Fibroblast of upper back skin (primary cell): Measurements from ENCODE around the gene CSTPP1.

Source experiments
- DNase-seq: peaks from one replicate; pipeline ENCODE4 v3.0.0-alpha.2; 2013

CSTPP1 gene

DNA sequence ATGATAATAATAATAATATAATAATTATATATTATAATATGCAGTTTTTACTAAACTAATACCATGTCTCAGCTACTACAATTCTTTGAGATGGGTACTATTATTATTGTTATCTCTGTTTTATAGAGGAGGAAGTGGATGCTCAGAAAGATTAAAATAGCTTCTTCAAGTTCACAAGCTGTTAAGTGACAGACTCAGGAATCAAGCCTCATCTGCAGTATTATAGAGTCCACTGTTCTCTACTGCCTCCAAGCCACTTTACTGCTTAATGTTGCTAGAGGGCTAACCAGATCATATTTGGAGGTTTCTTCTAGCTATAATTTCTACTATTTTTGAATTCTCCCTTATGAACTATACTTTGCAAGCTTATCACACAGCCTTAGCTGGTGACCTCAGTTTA, 62.7 kb downstream of the CSTPP1 start:
- no peak for DNase-seq

DNA sequence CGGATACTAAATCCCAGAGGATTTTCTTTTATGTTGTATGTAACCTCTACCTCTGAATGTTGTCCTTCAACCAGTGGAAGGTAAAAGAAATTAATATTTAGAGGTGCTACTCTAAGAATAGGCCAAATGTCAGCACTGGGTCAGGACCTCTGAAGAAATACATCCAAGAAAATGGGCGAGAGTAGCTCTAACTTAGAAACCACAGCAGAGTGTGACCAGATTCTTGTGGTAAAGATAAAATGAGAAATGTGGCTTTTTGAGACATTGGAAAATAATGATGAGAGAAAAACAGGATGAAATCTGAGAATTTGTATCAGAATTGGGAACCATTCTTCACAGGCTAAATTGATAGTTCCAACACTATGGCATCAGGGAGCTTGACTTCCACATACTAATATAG, 63.5 kb downstream of the CSTPP1 start:
- no peak for DNase-seq

DNA sequence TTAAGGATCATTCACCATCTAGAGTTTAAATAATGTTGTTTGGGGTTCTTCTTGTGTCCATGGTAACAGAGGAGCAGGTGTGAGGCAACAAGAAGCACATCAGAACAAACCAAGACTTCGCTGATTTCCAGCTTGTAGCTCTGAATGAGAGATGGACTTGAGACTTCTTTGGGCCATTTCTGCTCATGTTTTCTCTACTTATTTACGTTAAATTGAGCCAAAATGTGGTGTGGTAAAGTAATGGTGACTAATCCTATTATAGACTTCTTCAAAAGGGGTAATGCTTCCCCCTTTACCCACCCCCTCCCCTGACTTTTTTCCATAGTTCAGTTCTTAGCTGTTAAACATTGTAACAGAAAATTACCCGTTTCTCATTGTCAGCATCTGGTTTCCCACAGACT, 65.2 kb downstream of the CSTPP1 start:
- peak; percentile 59 for DNase-seq

DNA sequence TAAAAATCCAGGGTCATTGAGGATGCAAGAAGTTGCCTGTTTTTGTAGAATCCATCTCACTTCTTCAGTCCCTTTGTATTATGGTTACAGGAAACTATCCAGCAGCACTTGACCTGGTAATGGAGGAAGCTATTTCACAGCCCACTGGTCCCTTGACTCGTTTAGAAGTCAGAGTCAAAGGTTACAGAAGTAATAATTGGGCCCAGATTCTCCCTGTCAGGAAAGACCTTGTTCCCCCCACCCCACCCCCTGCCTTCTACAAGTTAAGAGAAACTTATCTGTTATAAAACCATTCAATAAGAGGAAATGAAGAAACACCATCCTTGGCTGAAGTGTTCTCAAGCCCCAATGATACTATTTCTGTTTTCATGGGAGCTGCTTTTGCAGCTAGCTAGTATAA, 65.8 kb downstream of the CSTPP1 start:
- no peak for DNase-seq

DNA sequence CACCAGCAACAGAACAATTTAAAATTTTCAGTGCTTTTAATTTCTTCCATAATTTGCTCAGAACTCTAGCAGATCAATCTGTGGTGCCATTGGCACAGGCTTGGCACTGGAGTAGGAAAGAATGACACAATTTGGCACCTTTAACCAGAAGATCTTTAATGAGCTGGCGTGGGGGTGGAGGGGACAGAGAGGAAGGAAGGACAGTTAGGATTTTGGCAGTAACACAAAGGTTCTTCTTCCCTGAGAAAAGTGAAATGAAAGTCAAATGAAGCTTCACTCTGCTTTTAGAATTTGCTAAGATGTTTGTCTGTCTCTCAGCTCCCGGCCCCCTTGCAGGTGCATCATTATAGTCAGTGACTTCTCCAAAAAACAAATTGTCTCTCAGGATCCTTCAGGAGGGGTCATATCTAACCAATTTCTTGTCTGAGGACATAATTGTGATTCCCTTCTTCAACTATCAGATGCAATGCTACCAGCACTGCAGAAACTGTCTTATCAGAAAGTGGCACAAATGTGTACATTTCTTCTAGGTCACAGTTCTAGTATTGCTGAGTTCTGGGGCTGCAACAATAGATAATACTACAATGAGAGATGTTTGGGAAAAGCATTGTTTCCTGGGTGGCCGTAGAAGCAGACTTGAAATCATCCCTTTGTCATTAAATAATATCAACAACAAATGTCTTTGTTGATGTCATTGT, 66.8 kb downstream of the CSTPP1 start:
- DNase-seq = no peak

DNA sequence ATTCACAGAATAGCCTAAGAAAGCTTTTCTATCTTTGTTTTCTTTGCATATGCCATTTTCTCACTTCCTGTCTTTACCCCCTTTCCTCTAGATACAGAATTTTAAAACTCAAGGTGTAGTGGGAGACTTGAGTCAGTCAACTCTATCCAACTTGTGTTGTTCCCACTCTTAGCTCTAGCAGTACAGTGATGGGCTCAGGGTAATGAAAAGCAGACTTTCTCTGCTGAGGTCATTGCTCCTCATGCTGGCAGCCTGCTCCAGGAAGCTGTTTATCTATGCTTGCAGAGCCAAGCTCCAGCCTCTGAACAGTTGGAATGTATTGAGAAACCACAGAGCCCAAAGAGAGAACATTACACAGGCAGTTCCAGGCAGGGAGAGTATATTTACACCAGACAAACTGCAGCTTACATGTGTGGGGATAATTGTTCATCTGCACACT, 68.1 kb downstream of the CSTPP1 start:
- peak; percentile 99 for DNase-seq

DNA sequence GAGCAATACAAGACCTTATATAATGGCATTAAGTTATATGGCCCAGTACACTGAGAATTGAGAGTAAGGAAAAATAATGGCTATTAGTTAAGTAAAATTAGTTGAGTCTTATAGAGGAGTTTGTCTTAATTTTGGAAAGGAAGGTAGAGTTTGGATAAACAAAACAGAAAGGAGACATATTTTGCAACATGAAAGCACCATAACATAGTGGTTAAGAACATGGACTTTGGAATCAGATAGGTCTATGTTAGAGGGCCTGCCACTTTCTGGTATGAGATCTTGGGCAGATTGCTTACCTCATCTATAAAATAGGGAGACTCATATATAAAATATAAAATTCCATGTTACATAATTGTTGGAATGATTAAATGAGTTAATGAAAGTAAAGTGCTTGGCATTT, 68.9 kb downstream of the CSTPP1 start:
- DNase-seq = no peak

DNA sequence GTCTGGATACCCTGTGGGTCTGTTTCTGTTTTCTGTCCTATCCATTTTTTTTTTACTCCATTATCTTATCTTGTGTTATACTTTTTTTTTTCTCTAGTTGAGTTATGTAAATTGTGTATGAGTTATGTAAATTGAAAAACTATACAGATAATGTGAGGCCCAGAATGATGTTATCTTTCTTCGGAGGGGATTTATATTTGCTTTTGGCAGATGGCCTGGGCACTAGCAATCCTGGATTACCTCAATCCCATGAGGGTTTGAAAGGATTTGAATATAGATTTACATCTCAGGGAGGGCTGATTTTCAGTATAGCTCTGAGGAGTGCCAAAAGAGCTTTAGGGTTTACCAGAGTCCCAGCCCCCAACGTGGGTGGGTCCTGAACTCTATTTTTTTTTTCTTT, 71.0 kb downstream of the CSTPP1 start:
- peak; percentile 41 for DNase-seq

DNA sequence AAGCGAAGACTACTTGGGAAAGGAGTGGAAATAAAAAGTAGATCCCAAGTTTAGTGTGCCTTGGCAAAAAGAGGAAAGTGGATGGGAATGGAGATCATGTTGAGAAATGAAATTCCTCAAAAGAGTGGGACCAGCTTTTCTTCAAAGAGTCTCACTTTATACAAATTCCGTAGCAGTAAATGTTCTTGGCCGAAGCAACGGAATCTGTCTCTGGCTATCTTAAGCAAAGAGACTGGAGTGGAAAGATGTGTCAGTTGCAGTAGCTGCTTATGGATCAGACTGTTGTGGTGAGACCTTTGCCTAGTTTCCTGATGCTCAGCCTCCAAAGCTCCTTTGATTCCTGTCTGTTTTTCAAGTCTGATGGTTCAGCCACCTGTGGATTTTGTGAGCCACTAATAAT, 73.6 kb downstream of the CSTPP1 start:
- DNase-seq = no peak

DNA sequence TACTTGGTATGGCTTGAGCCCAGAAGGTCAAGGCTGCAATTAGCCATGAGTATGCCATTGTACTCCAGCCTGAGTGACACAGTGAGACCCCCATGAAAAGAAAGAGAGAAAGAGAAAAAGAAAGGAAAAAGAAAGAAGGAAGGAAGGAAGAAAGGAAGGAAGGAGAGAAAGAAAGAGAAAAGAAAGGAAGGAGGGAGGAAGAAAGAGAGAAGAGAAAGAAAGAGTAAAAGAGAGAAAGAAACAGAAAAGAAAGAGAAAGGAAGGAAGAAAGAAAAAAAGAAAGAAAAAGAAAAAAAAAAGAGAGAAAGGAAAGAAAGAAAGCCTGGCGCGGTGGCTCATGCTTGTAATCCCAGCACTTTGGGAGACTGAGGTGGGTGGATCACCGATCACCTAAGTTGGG, 77.5 kb downstream of the CSTPP1 start:
- DNase-seq = no peak

DNA sequence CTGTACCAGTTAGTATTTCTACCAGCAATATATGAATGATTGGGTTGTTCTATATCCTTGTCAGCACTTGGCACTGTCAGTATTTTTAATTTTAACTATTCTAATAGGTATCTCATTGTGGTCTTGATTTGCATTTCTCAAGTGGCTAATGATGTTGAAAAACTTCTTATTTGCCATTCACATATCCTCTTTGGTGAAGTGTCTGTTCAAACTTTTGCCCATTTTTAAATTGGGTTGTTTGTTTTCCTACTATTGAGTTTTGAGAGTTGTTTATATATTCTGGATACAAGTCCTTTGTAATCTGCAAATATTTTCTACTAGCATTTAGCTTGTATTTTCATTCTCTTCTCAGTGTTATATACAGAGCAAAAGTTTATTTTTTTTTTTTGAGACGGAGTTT, 82.1 kb downstream of the CSTPP1 start:
- DNase-seq = no peak

DNA sequence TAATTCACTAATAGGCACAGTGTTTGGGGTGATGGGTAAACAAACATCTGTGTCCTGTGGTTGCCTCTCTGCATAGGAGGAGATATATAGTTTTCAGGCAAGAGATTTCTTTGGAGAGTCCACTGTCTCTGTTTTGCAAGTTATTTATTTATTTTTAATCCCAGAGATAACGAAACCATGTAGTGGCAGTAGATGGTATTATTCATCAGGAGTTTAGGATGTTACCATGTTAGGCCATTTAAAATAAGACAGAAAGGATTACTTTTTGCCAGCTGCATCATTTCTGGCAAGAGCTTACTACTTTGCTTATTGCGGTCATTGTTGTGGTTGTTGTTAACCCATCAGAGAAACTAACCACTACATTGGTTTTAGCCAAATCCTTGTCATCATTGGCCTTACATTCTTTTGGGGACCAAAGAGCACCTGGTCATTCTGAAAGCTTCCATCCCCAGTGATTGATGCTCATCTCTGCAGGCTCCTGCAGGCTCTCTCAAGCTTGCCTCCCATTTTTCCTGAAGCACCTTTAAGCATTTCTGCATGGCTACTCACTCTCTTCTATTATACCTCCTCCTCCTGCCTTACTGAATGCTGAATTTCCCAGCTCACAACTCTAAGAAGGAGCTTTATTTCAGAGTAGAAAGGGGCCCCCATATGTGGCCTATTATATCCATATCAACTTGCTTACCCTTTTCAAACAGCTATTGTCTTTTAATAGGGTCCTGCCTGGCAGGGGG, 84.4 kb downstream of the CSTPP1 start:
- DNase-seq = peak; percentile 3

DNA sequence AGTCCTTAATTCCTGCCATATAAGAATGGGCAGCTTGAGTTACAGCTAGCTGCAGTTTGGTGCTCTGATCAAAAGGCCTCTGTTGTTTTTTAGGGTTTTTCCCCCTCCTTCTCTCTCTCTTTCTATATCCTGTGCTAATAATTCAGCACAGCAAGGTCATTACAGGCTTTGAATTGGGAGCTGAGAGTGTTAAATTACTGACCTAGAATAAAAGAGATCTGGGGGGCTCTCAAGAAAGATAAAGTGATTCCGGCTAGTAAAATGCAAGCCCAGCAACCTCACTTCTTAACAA, 84.9 kb downstream of the CSTPP1 start:
- DNase-seq = no peak

DNA sequence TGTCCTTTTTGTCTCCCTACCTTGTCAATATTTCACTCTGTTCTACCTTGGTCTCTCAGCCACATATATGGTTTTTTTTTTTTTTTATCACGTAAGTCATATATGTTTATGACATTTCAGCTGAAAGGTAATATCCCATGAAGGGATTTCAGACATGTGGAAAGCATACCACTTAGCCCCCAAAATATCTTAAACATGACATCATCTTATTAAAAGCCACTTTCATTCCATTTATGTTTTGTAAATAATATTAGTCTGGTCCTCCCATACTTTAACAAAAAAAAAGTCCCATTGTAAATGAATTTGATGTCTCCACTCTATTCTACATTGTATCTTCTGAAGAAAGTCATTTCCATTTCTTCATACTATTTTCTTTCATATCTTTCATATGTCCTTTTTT, 85.4 kb downstream of the CSTPP1 start:
- no peak for DNase-seq

DNA sequence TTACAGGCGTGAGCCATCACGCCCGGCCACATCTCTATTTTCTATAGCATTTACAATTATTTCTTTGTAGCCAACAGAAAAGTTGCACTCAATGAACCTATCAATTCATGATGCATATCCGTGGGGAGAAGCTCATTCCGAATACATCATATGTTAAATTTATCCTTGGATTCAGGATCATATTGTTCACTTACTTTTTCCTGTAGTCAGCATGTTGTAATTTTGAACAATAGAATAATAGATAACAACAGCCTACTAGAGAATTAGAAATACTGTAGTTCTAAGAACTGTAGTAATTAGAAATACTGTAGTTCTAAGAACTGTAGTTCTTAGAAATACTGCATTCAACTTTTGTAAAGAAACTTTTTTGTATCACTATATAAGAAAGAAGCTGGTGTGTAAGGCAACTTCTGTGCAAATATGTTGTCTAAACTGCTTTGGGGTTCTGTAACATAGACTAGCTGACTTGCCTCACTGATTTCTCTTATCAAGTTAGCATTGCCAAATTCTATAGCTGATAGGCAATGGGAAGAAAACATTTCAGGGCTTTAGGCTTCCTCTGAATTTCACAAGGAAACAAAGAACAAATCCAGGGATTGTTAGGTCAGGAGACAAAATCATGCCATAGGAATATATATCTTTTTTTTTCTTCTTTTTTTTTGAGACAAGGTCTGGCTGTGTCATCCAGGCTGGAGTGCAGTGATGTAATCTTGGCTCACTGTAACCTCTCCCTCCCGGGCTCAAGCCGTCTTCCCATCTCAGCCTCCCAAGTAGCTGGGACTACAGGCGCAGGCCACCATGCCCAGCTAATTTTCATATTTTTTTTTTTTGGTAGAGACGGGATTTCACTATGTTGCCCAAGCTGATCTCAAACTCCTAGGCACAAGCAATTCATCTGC, 91.9 kb downstream of the CSTPP1 start:
- DNase-seq = no peak

DNA sequence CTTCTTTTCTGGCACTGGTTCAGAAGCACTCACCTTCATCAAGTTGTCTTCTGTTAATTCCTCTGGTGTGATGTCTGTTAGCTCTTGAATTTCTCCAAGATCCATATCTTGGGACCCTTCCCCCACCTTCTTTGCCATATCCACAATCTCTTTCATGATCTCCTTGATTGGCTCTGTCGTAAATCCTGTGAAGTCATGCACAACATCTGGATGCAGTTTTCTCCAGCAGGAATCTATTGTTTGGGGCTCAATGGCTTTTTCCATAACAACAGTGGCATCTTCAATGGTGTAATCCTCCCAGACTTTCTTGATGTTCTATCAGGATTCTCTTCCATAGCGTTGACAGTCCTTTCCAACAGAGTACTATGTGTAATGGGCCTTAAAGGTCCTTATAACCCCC, 96.9 kb downstream of the CSTPP1 start:
- peak; percentile 17 for DNase-seq

DNA sequence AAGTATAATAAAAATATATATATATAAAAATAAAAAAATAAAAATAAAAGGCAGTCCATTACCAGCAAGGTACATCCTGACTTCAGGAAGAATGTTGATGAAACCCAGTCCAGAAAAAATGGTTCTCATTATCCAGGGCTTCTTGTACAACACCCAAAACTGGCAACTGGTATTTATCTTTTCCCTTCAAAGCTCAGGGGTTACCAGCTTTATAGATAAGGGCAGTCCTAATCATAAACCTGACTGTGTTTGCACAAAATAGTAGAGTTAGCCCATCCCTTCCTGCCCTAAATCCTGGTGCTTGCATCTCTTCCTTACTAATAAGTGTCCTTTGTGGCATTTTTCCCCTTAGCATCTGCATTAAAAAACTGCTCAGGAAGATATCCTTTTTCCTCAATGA, 97.5 kb downstream of the CSTPP1 start:
- no peak for DNase-seq

DNA sequence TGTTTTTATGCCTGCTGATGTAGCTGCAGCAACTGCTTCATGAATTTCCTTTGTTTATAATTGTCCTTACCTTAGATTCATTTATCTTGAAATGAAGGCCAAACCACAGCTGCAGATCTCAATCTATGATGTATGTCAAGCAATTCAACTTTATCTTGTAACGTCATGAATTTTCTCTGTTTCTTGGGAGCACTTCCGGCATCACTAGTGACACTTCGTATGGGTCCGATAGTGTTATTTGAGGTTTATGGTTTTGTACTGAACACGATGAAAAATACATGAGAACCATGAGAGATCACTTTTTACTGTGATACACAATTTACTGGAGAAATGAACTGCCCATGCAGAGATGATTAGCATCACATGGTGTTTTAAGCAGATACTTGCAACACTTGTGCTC, 98.5 kb downstream of the CSTPP1 start:
- no peak for DNase-seq

DNA sequence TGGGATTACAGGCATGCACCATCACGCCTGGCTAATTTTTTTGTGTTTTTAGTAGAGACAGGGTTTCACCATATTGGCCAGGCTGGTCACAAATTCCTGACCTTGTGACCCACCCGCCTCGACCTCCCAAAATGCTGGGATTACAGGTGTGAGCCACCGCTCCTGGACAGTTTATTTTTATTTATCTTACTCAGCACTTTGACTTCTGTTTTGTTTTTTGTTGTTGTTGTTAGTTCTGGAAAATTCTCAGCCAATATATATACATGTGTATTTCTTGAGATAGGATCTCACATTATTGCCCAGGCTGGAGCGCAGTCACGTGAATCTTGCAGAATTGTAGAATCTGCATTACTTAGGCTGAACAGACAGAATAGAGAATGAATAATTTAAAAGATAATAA, 107.6 kb downstream of the CSTPP1 start:
- DNase-seq = no peak

DNA sequence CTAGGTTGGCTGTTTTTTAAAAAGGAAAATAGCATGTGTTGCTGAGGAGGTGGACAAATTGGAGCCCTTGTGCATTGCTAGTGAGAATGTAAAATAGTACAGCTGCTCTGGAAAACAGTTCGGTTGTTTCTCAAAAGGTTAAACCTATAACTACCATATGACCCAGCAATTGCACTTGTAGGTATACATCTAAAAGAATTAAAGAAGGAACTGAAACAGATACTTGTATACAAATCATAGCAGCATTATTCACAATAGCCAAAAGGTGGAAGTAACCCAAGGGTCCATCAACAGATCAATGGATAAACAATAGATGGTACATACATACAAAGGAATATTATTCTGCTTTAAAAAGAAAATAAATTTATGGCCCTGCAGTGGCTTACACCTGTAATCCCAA, 111.4 kb downstream of the CSTPP1 start:
- DNase-seq = no peak

DNA sequence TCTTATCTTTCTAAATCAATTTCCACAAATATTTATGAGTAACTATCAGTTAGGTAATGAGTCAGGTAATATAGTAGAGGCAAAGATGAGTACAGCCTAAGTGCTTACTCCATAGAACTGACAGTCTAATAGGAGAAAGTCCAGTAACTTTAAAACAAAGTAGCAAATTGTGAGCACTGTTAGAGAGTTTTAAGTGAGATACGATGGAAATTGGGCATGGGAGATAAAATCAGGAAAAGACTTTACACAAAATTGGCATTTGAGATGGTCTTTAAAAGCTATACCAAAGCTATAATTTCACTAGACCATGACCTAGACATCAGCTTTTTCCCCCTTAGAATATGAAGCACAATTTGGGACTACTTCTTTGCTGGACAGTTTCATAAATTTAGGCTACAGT, 113.7 kb downstream of the CSTPP1 start:
- no peak for DNase-seq

DNA sequence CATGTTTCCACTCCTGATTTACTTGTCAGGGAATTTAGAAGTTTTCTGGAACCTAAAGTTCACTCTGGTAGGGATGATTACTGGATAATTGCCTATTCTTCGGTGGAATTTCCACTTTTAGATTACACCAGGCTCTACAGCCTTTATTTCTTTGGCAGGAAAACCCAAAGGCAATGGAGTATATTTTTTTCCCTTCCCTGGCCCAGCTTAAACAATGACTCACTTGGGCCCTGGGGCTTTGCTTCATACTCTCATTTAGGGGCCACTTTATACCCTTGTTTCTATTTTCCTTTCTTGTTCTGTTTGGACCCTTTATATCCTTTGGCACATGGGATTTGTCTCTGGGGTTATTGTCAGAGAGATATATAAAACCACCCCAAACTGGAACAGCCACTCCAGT, 114.7 kb downstream of the CSTPP1 start:
- DNase-seq = peak; percentile 65

DNA sequence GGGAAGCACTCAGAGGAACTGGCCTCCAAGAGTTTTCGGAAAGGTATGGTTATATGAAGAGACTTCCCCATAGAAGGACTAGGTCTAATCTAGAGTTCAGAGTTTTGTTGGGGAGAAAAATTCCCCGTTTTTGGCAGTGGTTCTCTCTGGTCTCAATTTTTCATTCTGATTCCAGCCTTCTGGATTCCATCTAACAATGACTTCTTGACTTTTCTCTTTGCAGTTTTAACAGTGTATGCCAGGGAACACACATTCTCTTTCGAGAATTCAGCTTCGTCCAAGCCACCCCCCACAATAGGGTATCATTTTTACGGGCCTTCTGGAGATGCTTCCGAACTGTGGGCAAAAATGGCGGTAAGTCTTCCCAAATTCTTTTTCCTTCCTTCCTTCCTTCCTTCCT, 115.6 kb downstream of the CSTPP1 start:
- DNase-seq = no peak

DNA sequence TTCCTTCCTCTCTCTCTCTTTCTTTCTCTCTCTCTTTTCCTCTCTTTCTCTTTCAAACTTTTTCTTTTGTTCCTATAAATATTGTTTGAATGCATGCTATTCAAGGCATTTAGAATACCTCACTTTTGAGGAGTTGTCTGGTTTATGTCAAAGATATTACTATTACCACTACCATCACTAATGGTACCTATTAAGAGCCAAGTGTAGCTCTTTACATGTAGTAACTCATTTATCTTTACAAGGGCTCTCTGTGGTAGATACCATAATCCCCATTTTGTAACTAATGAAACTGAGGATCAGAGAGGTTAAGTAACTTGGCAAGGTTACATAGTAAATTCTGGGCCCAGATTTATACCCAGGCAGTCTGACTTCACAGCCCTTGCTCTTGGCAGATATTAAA, 116.0 kb downstream of the CSTPP1 start:
- DNase-seq = no peak
